Activated CD4-positive, CD25-positive, alpha-beta regulatory T cell treated with anti-CD3 and anti-CD28 coated beads, Interleukin-2, amount 50 U/mL, for 24 hours (primary cell): Measurements from ENCODE around the gene GRK5.
A peak's percentile ranks its signal among the peaks of the same experiment; 100 is the strongest.
"Not testable (repeated sequence)": the region's sequence is repeated elsewhere in the genome, so short reads cannot be mapped to it uniquely, and the experiment has no call there.

ENCODE experiments used
- ATAC-seq, 2 donors: fragments of 150-1000 bp; cut with Tn5 transposase; one replicate each; pipeline ENCODE4 v1.10.0; 2021; ENCODE audit warnings: mild to moderate bottlenecking in 1 of 2, moderate library complexity in 1 of 2

The GRK5 gene

GRCh38 chr10:119423510-119424257 lies 216.3 kb downstream of the GRK5 start:
- no peak for ATAC-seq

- ATAC-seq, result no peak
Observed at GRCh38 chr10:119424258-119424975, 217.0 kb downstream of the GRK5 start.

- ATAC-seq, result no peak
Observed at GRCh38 chr10:119425102-119425880, 217.9 kb downstream of the GRK5 start.

GRCh38 chr10:119425881-119426170 lies 218.5 kb downstream of the GRK5 start:
- ATAC-seq, result no peak

GRCh38 chr10:119426699-119427098 lies 219.3 kb downstream of the GRK5 start:
- no peak for ATAC-seq

- no peak for ATAC-seq
Observed at GRCh38 chr10:119427263-119427864, 220.0 kb downstream of the GRK5 start.

- ATAC-seq, result no peak
Observed at GRCh38 chr10:119428789-119429188, 221.4 kb downstream of the GRK5 start.

GRCh38 chr10:119429771-119430170 lies 222.4 kb downstream of the GRK5 start:
- no peak for ATAC-seq

GRCh38 chr10:119431034-119431772 lies 223.8 kb downstream of the GRK5 start:
- no peak for ATAC-seq

GRCh38 chr10:119431773-119432135 lies 224.4 kb downstream of the GRK5 start:
- no peak for ATAC-seq

- not testable (repeated sequence) for ATAC-seq
Observed at GRCh38 chr10:119434942-119435341, 227.6 kb downstream of the GRK5 start.

GRCh38 chr10:119438717-119439116 lies 231.3 kb downstream of the GRK5 start:
- no peak for ATAC-seq

GRCh38 chr10:119439922-119440321 lies 232.6 kb downstream of the GRK5 start:
- no peak for ATAC-seq

GRCh38 chr10:119441151-119441821 lies 233.9 kb downstream of the GRK5 start:
- no peak for ATAC-seq

- ATAC-seq, result no peak
Observed at GRCh38 chr10:119441921-119442757, 234.8 kb downstream of the GRK5 start.

- ATAC-seq, result no peak
Observed at GRCh38 chr10:119442758-119443060, 235.3 kb downstream of the GRK5 start.

GRCh38 chr10:119443441-119443840 lies 236.1 kb downstream of the GRK5 start:
- no peak for ATAC-seq

- no peak for ATAC-seq
Observed at GRCh38 chr10:119443970-119444660, 236.7 kb downstream of the GRK5 start.

- ATAC-seq, result no peak
Observed at GRCh38 chr10:119444866-119445265, 237.5 kb downstream of the GRK5 start.

GRCh38 chr10:119445311-119445934 lies 238.1 kb downstream of the GRK5 start:
- ATAC-seq, result peak; percentile 65 to 82
